ENCODE data around the gene FAM241B.
A peak's percentile ranks its signal among the peaks of the same experiment; 100 is the strongest.

FAM241B gene

GRCh38 chr10:69634759-69635425, 4.8 kb downstream of the FAM241B start:
- no peak for DNase-seq

- DNase-seq = no peak
Observed at GRCh38 chr10:69635428-69636272, 5.6 kb downstream of the FAM241B start.

GRCh38 chr10:69636273-69636575, 6.2 kb downstream of the FAM241B start:
- DNase-seq = no peak

- DNase-seq = peak in 1 of 2 experiments; percentile 8
Observed at GRCh38 chr10:69636626-69637605, 6.9 kb downstream of the FAM241B start.

- no peak for DNase-seq
Observed at GRCh38 chr10:69638642-69639041, 8.6 kb downstream of the FAM241B start.

- DNase-seq = peak; percentile 12 to 41
Observed at GRCh38 chr10:69639291-69640195, 9.5 kb downstream of the FAM241B start.

GRCh38 chr10:69640196-69640980, 10.3 kb downstream of the FAM241B start:
- DNase-seq = no peak

GRCh38 chr10:69641261-69641980, 11.4 kb downstream of the FAM241B start:
- DNase-seq = no peak

- no peak for DNase-seq
Observed at GRCh38 chr10:69642747-69643146, 12.7 kb downstream of the FAM241B start.

- peak in 1 of 2 experiments; percentile 29 for DNase-seq
Observed at GRCh38 chr10:69643779-69644657, 14.0 kb downstream of the FAM241B start.

- peak in 1 of 2 experiments; percentile 51 for DNase-seq
Observed at GRCh38 chr10:69644658-69645295, 14.7 kb downstream of the FAM241B start.

- peak in 1 of 2 experiments; percentile 7 for DNase-seq
Observed at GRCh38 chr10:69645296-69646184, 15.5 kb downstream of the FAM241B start.

- peak in 1 of 2 experiments; percentile 19 for DNase-seq
Observed at GRCh38 chr10:69646185-69647060, 16.4 kb downstream of the FAM241B start.

- no peak for DNase-seq
Observed at GRCh38 chr10:69647126-69647525, 17.1 kb downstream of the FAM241B start.

GRCh38 chr10:69647819-69648218, 17.8 kb downstream of the FAM241B start:
- DNase-seq = no peak

- no peak for DNase-seq
Observed at GRCh38 chr10:69648461-69648860, 18.4 kb downstream of the FAM241B start.

Data from NCI-H524 (cell line).